Activated naive CD8-positive, alpha-beta T cell (primary cell): Measurements from ENCODE around the gene MYOM1.
"Not testable (repeated sequence)": the region's sequence is repeated elsewhere in the genome, so short reads cannot be mapped to it uniquely, and the experiment has no call there.

Source experiments
- H3K27ac Mint-ChIP-seq: one replicate; pipeline ENCODE4 v1.8.0; 2021; ENCODE audit warnings: mixed read lengths
- H3K27me3 Mint-ChIP-seq: one replicate; pipeline ENCODE4 v1.8.0; 2021; ENCODE audit warnings: mixed read lengths
- H3K36me3 Mint-ChIP-seq: one replicate; pipeline ENCODE4 v1.8.0; 2021; ENCODE audit warnings: mixed read lengths
- H3K4me1 Mint-ChIP-seq: one replicate; pipeline ENCODE4 v1.8.0; 2021; ENCODE audit warnings: low read depth, mixed read lengths
- H3K4me3 Mint-ChIP-seq: one replicate; pipeline ENCODE4 v1.8.0; 2021; ENCODE audit warnings: mild to moderate bottlenecking, mixed read lengths
- H3K9me3 Mint-ChIP-seq: one replicate; pipeline ENCODE4 v1.8.0; 2021; ENCODE audit warnings: low read depth, mixed read lengths

Gene MYOM1

GRCh38 chr18:3236470-3236869, 16.7 kb upstream of the MYOM1 start:
- Mint-ChIP-seq H3K4me1 (peaks cover 2% of the 10 kb centered on the region), H3K4me3 (no peak overlapping the region), H3K27me3 (no peaks in the 10 kb centered on the region)

GRCh38 chr18:3235846-3236245, 16.1 kb upstream of the MYOM1 start:
- H3K9me3 Mint-ChIP-seq: no peaks in the 10 kb centered on the region
- H3K27me3 Mint-ChIP-seq: no peaks in the 10 kb centered on the region
- no peak overlapping the region for H3K27ac Mint-ChIP-seq
- peaks cover 2% of the 10 kb centered on the region for H3K4me1 Mint-ChIP-seq
- no peak overlapping the region for H3K4me3 Mint-ChIP-seq
- peaks cover 5% of the 10 kb centered on the region for H3K36me3 Mint-ChIP-seq

More at GRCh38 chr18:3236470-3236869, 16.7 kb upstream of the MYOM1 start:
- Mint-ChIP-seq H3K36me3 (peaks cover 7% of the 10 kb centered on the region), H3K9me3 (no peaks in the 10 kb centered on the region), H3K27ac (no peak overlapping the region)

- peaks cover 2% of the 10 kb centered on the region for H3K4me1 Mint-ChIP-seq
- H3K36me3 Mint-ChIP-seq: no peaks in the 10 kb centered on the region
- H3K27ac Mint-ChIP-seq: no peak overlapping the region
- H3K4me3 Mint-ChIP-seq: no peak overlapping the region
- no peaks in the 10 kb centered on the region for H3K9me3 Mint-ChIP-seq
- H3K27me3 Mint-ChIP-seq: no peaks in the 10 kb centered on the region
Measured at GRCh38 chr18:3234457-3234856, 14.7 kb upstream of the MYOM1 start.

GRCh38 chr18:3233433-3234168, 13.8 kb upstream of the MYOM1 start:
- H3K9me3 Mint-ChIP-seq: no peaks in the 10 kb centered on the region
- no peak overlapping the region for H3K4me3 Mint-ChIP-seq
- H3K36me3 Mint-ChIP-seq: peaks cover 3% of the 10 kb centered on the region
- no peaks in the 10 kb centered on the region for H3K27me3 Mint-ChIP-seq
- no peaks in the 10 kb centered on the region for H3K4me1 Mint-ChIP-seq
- H3K27ac Mint-ChIP-seq: no peak overlapping the region

- Mint-ChIP-seq H3K36me3 (peaks cover 4% of the 10 kb centered on the region), H3K4me3 (no peak overlapping the region), H3K27ac (no peak overlapping the region), H3K27me3 (no peaks in the 10 kb centered on the region), H3K9me3 (no peaks in the 10 kb centered on the region), H3K4me1 (no peaks in the 10 kb centered on the region)
Measured at GRCh38 chr18:3233004-3233403, 13.2 kb upstream of the MYOM1 start.

- peaks cover 4% of the 10 kb centered on the region for H3K36me3 Mint-ChIP-seq
- no peaks in the 10 kb centered on the region for H3K27me3 Mint-ChIP-seq
- no peaks in the 10 kb centered on the region for H3K9me3 Mint-ChIP-seq
- H3K4me3 Mint-ChIP-seq: no peak overlapping the region
- H3K27ac Mint-ChIP-seq: no peak overlapping the region
- H3K4me1 Mint-ChIP-seq: no peaks in the 10 kb centered on the region
Measured at GRCh38 chr18:3230401-3231334, 10.9 kb upstream of the MYOM1 start.

- H3K36me3 Mint-ChIP-seq: peaks cover 4% of the 10 kb centered on the region
- H3K27me3 Mint-ChIP-seq: no peaks in the 10 kb centered on the region
- H3K27ac Mint-ChIP-seq: no peak overlapping the region
- H3K4me3 Mint-ChIP-seq: no peak overlapping the region
- no peaks in the 10 kb centered on the region for H3K9me3 Mint-ChIP-seq
- peaks cover 5% of the 10 kb centered on the region for H3K4me1 Mint-ChIP-seq
Measured at GRCh38 chr18:3226048-3226447, 6.3 kb upstream of the MYOM1 start.

- peaks cover 4% of the 10 kb centered on the region for H3K36me3 Mint-ChIP-seq
- no peak overlapping the region for H3K27ac Mint-ChIP-seq
- no peaks in the 10 kb centered on the region for H3K27me3 Mint-ChIP-seq
- H3K4me3 Mint-ChIP-seq: no peak overlapping the region
- no peaks in the 10 kb centered on the region for H3K9me3 Mint-ChIP-seq
- H3K4me1 Mint-ChIP-seq: peaks cover 5% of the 10 kb centered on the region
Measured at GRCh38 chr18:3225588-3225987, 5.8 kb upstream of the MYOM1 start.

- Mint-ChIP-seq H3K9me3 (no peaks in the 10 kb centered on the region), H3K4me1 (peaks cover 5% of the 10 kb centered on the region), H3K4me3 (no peak overlapping the region), H3K27me3 (no peaks in the 10 kb centered on the region), H3K27ac (no peak overlapping the region), H3K36me3 (peaks cover 4% of the 10 kb centered on the region)
Measured at GRCh38 chr18:3224223-3224622, 4.5 kb upstream of the MYOM1 start.

GRCh38 chr18:3223356-3223755, 3.6 kb upstream of the MYOM1 start:
- H3K4me1 Mint-ChIP-seq: peaks cover 5% of the 10 kb centered on the region
- no peak overlapping the region for H3K4me3 Mint-ChIP-seq
- no peak overlapping the region for H3K27ac Mint-ChIP-seq
- H3K36me3 Mint-ChIP-seq: no peaks in the 10 kb centered on the region
- H3K9me3 Mint-ChIP-seq: no peaks in the 10 kb centered on the region
- no peaks in the 10 kb centered on the region for H3K27me3 Mint-ChIP-seq

GRCh38 chr18:3221496-3221895, 1.7 kb upstream of the MYOM1 start:
- Mint-ChIP-seq H3K36me3 (peaks cover 5% of the 10 kb centered on the region), H3K27me3 (no peaks in the 10 kb centered on the region), H3K27ac (no peak overlapping the region), H3K4me1 (peaks cover 5% of the 10 kb centered on the region), H3K9me3 (no peaks in the 10 kb centered on the region), H3K4me3 (no peak overlapping the region)

GRCh38 chr18:3220868-3221267, 1.1 kb upstream of the MYOM1 start:
- H3K36me3 Mint-ChIP-seq, H3K27me3 Mint-ChIP-seq, H3K9me3 Mint-ChIP-seq, H3K4me1 Mint-ChIP-seq, H3K4me3 Mint-ChIP-seq, H3K27ac Mint-ChIP-seq: not testable (repeated sequence)

- Mint-ChIP-seq H3K4me3 (no peak overlapping the region), H3K4me1 (peaks cover 5% of the 10 kb centered on the region), H3K27me3 (no peaks in the 10 kb centered on the region), H3K9me3 (no peaks in the 10 kb centered on the region), H3K36me3 (peaks cover 5% of the 10 kb centered on the region), H3K27ac (no peak overlapping the region)
Measured at GRCh38 chr18:3219241-3219630, 532 bp downstream of the MYOM1 start.

- H3K4me3 Mint-ChIP-seq: no peak overlapping the region
- peaks cover 5% of the 10 kb centered on the region for H3K4me1 Mint-ChIP-seq
- H3K36me3 Mint-ChIP-seq: peaks cover 5% of the 10 kb centered on the region
- H3K27me3 Mint-ChIP-seq: no peaks in the 10 kb centered on the region
- H3K9me3 Mint-ChIP-seq: no peaks in the 10 kb centered on the region
- H3K27ac Mint-ChIP-seq: no peak overlapping the region
Measured at GRCh38 chr18:3218819-3219218, 949 bp downstream of the MYOM1 start.

- Mint-ChIP-seq H3K4me3 (no peak overlapping the region), H3K4me1 (peaks cover 8% of the 10 kb centered on the region), H3K9me3 (no peaks in the 10 kb centered on the region), H3K27ac (no peak overlapping the region), H3K27me3 (no peaks in the 10 kb centered on the region), H3K36me3 (peaks cover 5% of the 10 kb centered on the region)
Measured at GRCh38 chr18:3217948-3218647, 1.7 kb downstream of the MYOM1 start.
